HCT116 (cell line): ENCODE results near the gene RTN4IP1. TPM values are rescaled to one million over a fixed set of nuclear protein-coding genes. Genes with fewer than 3 reads are reported as not detected.

Source experiments
- ATAC-seq: fragments of 200-7000 bp; cut with Tn5 transposase; 2 replicates; pipeline ENCODE4 v1.9.1; 2020; ENCODE audit warnings: mild to moderate bottlenecking, moderate library complexity
- BruUV-seq: library from RNA; stranded (reverse); fragments of 400-500 nt; replicated peaks from 2 replicates; lab custom pipeline; 2021; lab: Mats Ljungman, UMichigan
- CTCF ChIA-PET: fragments of 300-600 bp; sonication (Branson Sonifier 250); formaldehyde crosslinking; loops from one replicate; lab custom pipeline; 2021; ENCODE audit warnings: antibody characterized with exemption; lab: Charles Lee
- POLR2A ChIA-PET: fragments of 300-600, 350-600 bp; sonication (Branson Sonifier 250); formaldehyde crosslinking; loops from one replicate; lab custom pipeline; 2021; ENCODE audit warnings: antibody characterized with exemption; lab: Charles Lee
- RAD21 ChIA-PET, 2 experiments: fragments of 300-600 bp; sonication (Branson Sonifier 250); formaldehyde crosslinking; loops; one replicate each; lab custom pipeline; 2023; ENCODE audit warnings: low total read pairs in 2 of 2; ENCODE audit not compliant: uncharacterized antibody in 2 of 2, unreplicated experiment in 2 of 2, low non-redundant PET in 1 of 2; lab: Charles Lee
- DNase-seq: peaks from one replicate; pipeline ENCODE4 v3.0.0-alpha.2; 2010; ENCODE audit warnings: low read depth, low spot score
- H2AFZ ChIP-seq: fragments of 200-600 bp; shearing (Covaris generic), sonication (generic); 2 replicates; pipeline ENCODE4 v1.6.1; 2017; ENCODE audit warnings: low read depth, mixed run types, mixed read lengths, antibody characterized with exemption, low read length; ENCODE audit not compliant: poor library complexity, severe bottlenecking
- H3K27ac ChIP-seq: 2 replicates; pipeline ENCODE4 v1.5.1; 2012; ENCODE audit warnings: low read depth, low read length
- H3K27me3 ChIP-seq: fragments of 200-600 bp; sonication (generic); 2 replicates; pipeline ENCODE4 v1.6.1; 2016; ENCODE audit warnings: mixed run types, low read length, mixed read lengths; ENCODE audit not compliant: insufficient read depth
- H3K36me3 ChIP-seq, 2 experiments: fragments of 200-500 bp in 1 of 2; fragments of 200-600 bp in 1 of 2; sonication (Bioruptor generic) in 1 of 2; sonication (generic) in 1 of 2; 2 replicates each; pipeline versions ENCODE4 v1.5.1 to v1.6.1; 2014 to 2016; ENCODE audit warnings: low read length in 2 of 2, inconsistent platforms in 1 of 2, mixed read lengths in 1 of 2, mixed run types in 1 of 2; ENCODE audit not compliant: insufficient read depth in 2 of 2, control insufficient read depth in 1 of 2
- H3K4me1 ChIP-seq, 2 experiments: fragments of 200-600 bp in 1 of 2; sonication (generic) in 1 of 2; 2 replicates each; pipeline versions ENCODE4 v1.5.1 to v1.6.1; 2012 to 2017; ENCODE audit warnings: low read length in 2 of 2, inconsistent platforms in 1 of 2, mild to moderate bottlenecking in 1 of 2, mixed read lengths in 1 of 2, mixed run types in 1 of 2, moderate library complexity in 1 of 2; ENCODE audit not compliant: insufficient read depth in 2 of 2, control insufficient read depth in 1 of 2
- H3K4me2 ChIP-seq: fragments of 200-600 bp; sonication (generic); 2 replicates; pipeline ENCODE4 v1.6.1; 2017; ENCODE audit warnings: mixed run types, low read length, mixed read lengths
- H3K4me3 ChIP-seq, 2 experiments: fragments of 200-600 bp in 1 of 2; sonication (generic) in 1 of 2; replicated peaks in 1 of 2; 2 replicates each; pipeline ENCODE4 v1.5.1; 2011 to 2016; ENCODE audit warnings: low read length in 2 of 2, control low read depth in 1 of 2, low read depth in 1 of 2, mild to moderate bottlenecking in 1 of 2, mixed read lengths in 1 of 2, mixed run types in 1 of 2
- H3K79me2 ChIP-seq: fragments of 200-600 bp; sonication (generic); 2 replicates; pipeline ENCODE4 v1.6.1; 2017; ENCODE audit warnings: mild to moderate bottlenecking, mixed run types, low read length, moderate library complexity, mixed read lengths; ENCODE audit not compliant: insufficient read depth
- H3K9ac ChIP-seq: fragments of 200-600 bp; sonication (generic); 2 replicates; pipeline ENCODE4 v1.6.1; 2016; ENCODE audit warnings: low read length, mixed read lengths
- H3K9me2 ChIP-seq: fragments of 200-600 bp; sonication (generic), shearing (Covaris generic); 2 replicates; pipeline ENCODE4 v1.6.1; 2017; ENCODE audit warnings: mixed run types, mild to moderate bottlenecking, moderate library complexity; ENCODE audit not compliant: insufficient read depth
- H3K9me3 ChIP-seq, 2 experiments: fragments of 200-500 bp in 1 of 2; fragments of 200-600 bp in 1 of 2; sonication (Bioruptor generic) in 1 of 2; sonication (generic) in 1 of 2; 2 replicates each; pipeline ENCODE4 v1.6.1; 2014 to 2017; ENCODE audit warnings: low read length in 2 of 2, mixed read lengths in 2 of 2, inconsistent platforms in 1 of 2, low read depth in 1 of 2, mild to moderate bottlenecking in 1 of 2, mixed run types in 1 of 2, moderate library complexity in 1 of 2; ENCODE audit not compliant: control insufficient read depth in 1 of 2, insufficient read depth in 1 of 2
- H4K20me1 ChIP-seq: fragments of 200-600 bp; sonication (generic), shearing (Covaris generic); 2 replicates; pipeline ENCODE4 v1.6.1; 2017; ENCODE audit warnings: mixed run types, mild to moderate bottlenecking, moderate library complexity; ENCODE audit not compliant: insufficient read depth
- ATF3 ChIP-seq: IDR thresholded peaks from 2 replicates; pipeline ENCODE4 v1.6.1; 2012
- EGR1 ChIP-seq: IDR thresholded peaks from 2 replicates; pipeline ENCODE4 v1.6.1; 2012; ENCODE audit warnings: low read depth
- EZH2phosphoT487 ChIP-seq: fragments of 200-600 bp; IDR thresholded peaks from 2 replicates; pipeline ENCODE4 v1.6.1; 2018; ENCODE audit warnings: antibody characterized with exemption, borderline replicate concordance
- POLR2A ChIP-seq: IDR thresholded peaks from 2 replicates; pipeline ENCODE4 v1.7.0; 2011; ENCODE audit warnings: borderline replicate concordance; ENCODE audit not compliant: insufficient read depth, insufficient read length; ENCODE audit errors: extremely low read depth
- POLR2AphosphoS5 ChIP-seq: IDR thresholded peaks from 2 replicates; pipeline ENCODE4 v1.6.1; 2011; ENCODE audit warnings: mild to moderate bottlenecking, low read depth, low read length, moderate library complexity
- SP1 ChIP-seq: IDR thresholded peaks from 2 replicates; pipeline ENCODE4 v1.6.1; 2012; ENCODE audit warnings: low read depth
- SRF ChIP-seq: IDR thresholded peaks from 2 replicates; pipeline ENCODE4 v1.6.1; 2012; ENCODE audit warnings: low read depth
- TCF7L2 ChIP-seq: IDR thresholded peaks from 2 replicates; pipeline ENCODE4 v1.7.0; 2011; ENCODE audit warnings: borderline replicate concordance, inconsistent platforms; ENCODE audit not compliant: insufficient read depth, insufficient read length; ENCODE audit errors: extremely low read depth
- ZFX ChIP-seq: fragments of 450-650 bp; IDR thresholded peaks from 2 replicates; pipeline ENCODE4 v1.6.1; 2017
- intact Hi-C: fragments of 100-400 bp; cut with micrococcal nuclease; formaldehyde crosslinking; loops from 2 replicates; pipeline ENCODE4 v1.10.0; 2022
- total RNA-seq: library from RNA; stranded (reverse); gene quantifications from one replicate; pipeline ENCODE4 v1.2.1, GENCODE V29; 2021; ENCODE audit not compliant: unreplicated experiment
- TF ChIP-seq, protein P1 (sequence below): IDR thresholded peaks from 2 replicates; pipeline ENCODE4 v1.6.1; 2011; ENCODE audit warnings: mild to moderate bottlenecking, low read length, moderate library complexity; ENCODE audit not compliant: insufficient replicate concordance; ENCODE audit errors: extremely low read depth

RTN4IP1 gene
- total RNA-seq, 1 experiment from 2014 or later = 9.1 TPM

DNA sequence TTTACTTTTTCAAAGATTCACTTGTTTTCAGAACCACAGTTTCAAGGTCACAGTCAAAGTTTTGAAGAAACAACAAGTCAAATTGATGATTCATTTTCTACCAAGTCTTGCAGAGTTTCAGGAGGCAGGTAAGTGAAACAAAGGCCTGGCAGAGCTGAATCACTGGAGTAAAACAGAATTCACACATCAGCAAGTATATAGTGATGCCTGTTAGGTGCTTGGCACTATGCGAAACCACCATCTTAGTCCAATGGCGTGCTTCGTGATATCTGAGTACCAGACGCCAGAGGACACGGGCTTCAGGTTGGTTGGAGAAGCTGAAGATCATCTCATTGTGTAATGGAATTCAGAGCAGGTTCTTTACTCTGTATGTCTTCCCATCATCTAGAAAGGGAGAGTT lies 75.9 kb downstream of the RTN4IP1 start:
- RAD21 ChIA-PET = no interaction called here
- H4K20me1 ChIP-seq = no peaks in the 10 kb centered on the region
- no peak for ATAC-seq
- H3K9me3 ChIP-seq = no peaks in the 10 kb centered on the region
- peaks cover 0 to 7% of the 10 kb centered on the region in 2 experiments; a peak in 1 of 4 replicates for H3K36me3 ChIP-seq
- no peaks in the 10 kb centered on the region for H3K9me2 ChIP-seq
- H3K79me2 ChIP-seq = no peaks in the 10 kb centered on the region
- TF ChIP-seq ZFX (no peak), EGR1 (no peak), TCF7L2 (no peak), EZH2phosphoT487 (no peak), SRF (no peak), SP1 (no peak), ATF3 (no peak), POLR2AphosphoS5 (no peak), POLR2A (no peak)
- TF ChIP-seq, protein P1, sequence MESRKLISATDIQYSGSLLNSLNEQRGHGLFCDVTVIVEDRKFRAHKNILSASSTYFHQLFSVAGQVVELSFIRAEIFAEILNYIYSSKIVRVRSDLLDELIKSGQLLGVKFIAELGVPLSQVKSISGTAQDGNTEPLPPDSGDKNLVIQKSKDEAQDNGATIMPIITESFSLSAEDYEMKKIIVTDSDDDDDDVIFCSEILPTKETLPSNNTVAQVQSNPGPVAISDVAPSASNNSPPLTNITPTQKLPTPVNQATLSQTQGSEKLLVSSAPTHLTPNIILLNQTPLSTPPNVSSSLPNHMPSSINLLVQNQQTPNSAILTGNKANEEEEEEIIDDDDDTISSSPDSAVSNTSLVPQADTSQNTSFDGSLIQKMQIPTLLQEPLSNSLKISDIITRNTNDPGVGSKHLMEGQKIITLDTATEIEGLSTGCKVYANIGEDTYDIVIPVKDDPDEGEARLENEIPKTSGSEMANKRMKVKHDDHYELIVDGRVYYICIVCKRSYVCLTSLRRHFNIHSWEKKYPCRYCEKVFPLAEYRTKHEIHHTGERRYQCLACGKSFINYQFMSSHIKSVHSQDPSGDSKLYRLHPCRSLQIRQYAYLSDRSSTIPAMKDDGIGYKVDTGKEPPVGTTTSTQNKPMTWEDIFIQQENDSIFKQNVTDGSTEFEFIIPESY = no peak
- no peak overlapping the region for H2AFZ ChIP-seq
- H3K4me3 ChIP-seq = no peak overlapping the region
- no peak overlapping the region for H3K4me2 ChIP-seq
- POLR2A ChIA-PET = no interaction called here
- no peak overlapping the region for H3K27ac ChIP-seq
- no peak overlapping the region for H3K9ac ChIP-seq
- intact Hi-C loops = no loop called here
- DNase-seq = no peak
- no peaks in the 10 kb centered on the region for H3K27me3 ChIP-seq
- no TSS peak for BruUV-seq
- peaks cover 4 to 24% of the 10 kb centered on the region in 2 experiments for H3K4me1 ChIP-seq
- CTCF ChIA-PET = interaction anchor here (1.0 kb wide), 1 partner anchor 108 kb away, joined by 4 read pairs; no protein-coding TSS in a partner anchor
